NCI-H345 treated with DMSO at 0.1 percent for 48 hours (cell line): Measurements from ENCODE around the gene RIPOR3.
"Not testable (repeated sequence)": the region's sequence is repeated elsewhere in the genome, so short reads cannot be mapped to it uniquely, and the experiment has no call there.

Source experiments
- DNase-seq: peaks from one replicate; lab custom pipeline; 2025; ENCODE audit not compliant: unreplicated experiment; lab: John Stamatoyannopoulos, UW

Gene RIPOR3

DNA sequence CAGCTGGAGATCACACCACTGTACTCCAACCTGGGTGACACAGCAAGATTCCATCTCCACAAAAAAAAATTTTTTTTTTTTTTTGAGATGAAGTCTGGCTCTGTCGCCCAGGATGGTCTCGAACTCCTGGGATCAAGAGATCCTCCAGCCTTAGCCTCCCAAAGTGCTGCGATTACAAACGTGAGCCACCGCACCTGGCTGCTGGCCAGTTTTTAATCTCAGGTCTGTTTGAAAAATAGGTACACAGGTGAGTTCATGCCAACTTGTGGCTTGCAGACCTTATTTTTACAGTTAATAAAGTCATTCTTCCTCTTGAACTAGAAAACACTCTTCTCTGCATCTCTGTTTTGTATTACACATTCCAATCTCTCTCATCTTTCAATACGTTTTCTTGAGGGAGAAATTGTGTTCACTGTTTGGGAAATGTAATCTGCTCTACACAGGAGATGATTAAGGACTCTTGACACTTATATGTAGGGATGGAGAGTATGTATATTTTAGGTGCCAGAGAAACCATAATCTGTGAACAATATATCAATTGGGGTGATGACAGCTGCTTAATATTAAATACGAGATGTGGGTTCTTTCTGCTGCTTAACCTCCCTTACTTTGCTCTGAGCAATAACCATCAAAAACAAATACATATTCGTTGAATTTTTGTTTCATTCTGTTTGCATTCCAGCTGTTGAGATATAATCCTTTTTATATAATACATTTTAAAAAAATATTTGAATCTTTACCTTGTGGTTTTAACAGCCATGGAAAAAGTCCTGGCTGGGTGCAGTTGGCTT is 17.7 kb upstream of the RIPOR3 start:
- no peak for DNase-seq

DNA sequence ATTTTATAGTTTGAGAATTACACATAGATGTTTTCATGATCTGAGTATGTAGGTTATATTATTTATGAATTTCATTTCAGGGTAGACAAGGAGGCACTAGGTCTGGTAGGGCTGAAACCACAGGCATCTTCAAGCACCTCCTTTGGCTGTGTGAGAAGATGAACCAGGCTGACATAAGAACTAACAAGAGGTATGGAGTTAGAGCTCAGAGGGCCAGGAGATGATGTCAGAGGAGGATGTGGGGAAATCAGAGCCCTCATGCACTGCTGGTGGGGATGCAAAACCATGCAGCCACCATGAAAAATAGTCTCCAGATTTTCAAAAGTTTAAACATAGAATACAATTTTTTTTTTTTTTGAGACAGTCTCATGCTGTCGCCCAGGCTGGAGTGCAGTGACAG is 13.6 kb upstream of the RIPOR3 start:
- DNase-seq: no peak

DNA sequence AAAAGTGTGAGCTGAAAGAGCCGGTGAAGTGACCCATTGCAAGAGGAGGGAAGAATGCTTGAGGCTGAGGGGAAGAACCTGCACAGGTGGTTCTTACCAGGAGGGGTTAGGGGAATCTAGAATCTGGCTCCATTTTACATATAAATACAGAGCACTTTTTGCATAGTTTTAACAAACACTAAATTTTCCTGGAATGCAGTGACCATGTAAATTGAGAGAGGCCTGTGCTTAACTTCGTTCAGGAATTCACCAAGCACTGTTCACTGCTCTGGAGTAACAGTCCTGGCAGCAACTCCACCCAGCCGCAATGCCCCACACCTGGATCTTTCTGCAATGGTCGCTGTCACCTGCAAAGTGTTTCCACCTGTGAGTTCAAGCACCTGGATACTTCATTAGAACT is 13.2 kb upstream of the RIPOR3 start:
- no peak for DNase-seq

DNA sequence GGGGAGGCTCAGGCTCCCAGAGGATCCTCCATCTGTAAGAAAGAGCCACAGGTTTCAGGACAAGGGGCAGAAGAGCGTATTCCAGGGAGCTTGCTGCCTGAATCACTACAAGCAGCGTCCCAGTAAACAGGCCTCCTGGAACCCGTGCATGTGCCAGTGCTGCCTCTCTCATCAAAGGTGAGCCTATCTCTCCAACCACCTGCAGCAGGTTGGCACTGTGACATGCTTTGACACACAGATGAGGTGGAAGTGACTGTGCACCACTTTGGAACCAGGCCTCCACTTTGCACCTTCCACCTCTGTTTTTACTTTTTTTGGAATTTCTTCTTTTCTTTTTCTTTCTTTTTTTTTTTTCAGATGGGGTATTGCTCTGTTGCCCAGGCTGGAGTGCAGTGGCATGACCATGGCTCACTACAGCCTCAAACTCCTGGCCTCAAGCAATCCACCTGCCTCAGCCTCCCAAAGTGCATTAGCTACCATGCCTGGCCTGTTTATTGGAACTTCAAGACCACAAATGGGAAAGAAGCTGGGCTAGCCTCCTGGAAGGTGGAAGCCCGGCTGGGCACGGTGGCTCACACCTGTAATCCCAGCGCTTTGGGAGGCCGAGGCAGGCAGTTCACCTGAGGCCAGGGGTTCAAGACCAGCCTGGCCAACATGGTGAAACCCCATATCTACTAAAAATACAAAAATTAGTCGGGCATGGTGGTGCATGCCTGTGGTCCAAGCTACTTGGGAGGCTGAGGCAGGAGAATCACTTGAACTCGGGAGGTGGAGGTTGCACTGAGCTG is 12.5 kb upstream of the RIPOR3 start:
- not testable (repeated sequence) for DNase-seq

DNA sequence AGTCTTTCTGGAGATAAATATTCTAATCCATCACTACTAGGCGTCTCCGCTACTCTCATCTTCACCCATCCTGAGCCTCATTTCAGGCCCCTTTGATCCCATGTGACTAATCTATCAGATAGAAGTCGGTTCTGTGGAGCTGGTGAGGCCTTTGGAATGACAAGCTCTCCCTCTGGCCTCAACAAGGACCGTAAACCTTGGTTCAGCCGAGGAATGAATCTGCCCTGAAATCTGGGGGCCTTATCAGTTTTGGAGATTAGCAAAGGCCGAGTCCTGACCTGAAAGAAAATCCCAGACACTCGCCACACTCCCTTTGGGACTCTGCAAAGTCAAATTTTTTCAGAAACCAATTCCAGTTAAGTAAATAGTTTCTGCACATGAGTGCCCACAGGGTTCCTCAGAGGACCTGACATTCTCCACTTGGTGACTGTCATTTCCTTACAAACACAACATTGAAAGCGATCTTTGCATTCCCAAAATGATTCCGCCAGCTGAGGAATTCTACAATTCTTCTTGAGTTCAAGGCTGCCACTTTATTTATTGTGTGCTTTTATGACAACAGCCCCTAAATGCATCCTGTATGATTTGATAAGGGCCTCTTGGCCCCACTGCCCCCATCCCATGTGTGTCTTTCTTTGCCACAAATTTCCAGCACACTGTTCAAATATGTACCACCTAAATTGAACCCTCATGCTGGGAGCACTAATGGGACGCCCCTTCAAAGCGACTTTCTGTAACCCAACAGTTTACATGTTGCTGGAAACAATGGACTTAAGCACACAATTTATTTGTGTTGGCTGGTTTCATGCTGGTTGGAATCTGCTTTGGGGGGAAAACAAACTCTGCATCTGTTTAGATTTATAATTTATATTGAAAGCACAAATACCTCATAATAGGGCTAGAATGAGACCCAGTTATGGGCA is 10.0 kb upstream of the RIPOR3 start:
- no peak for DNase-seq

GRCh38 chr20:50699688-50700087 is 8.3 kb upstream of the RIPOR3 start:
- DNase-seq: no peak

- not testable (repeated sequence) for DNase-seq
Measured at GRCh38 chr20:50698255-50698654, 6.9 kb upstream of the RIPOR3 start.

- DNase-seq: no peak
Measured at GRCh38 chr20:50695135-50695872, 4.0 kb upstream of the RIPOR3 start.

- DNase-seq: no peak
Measured at GRCh38 chr20:50694379-50695134, 3.2 kb upstream of the RIPOR3 start.

- no peak for DNase-seq
Measured at GRCh38 chr20:50693001-50693400, 1.7 kb upstream of the RIPOR3 start.

DNA sequence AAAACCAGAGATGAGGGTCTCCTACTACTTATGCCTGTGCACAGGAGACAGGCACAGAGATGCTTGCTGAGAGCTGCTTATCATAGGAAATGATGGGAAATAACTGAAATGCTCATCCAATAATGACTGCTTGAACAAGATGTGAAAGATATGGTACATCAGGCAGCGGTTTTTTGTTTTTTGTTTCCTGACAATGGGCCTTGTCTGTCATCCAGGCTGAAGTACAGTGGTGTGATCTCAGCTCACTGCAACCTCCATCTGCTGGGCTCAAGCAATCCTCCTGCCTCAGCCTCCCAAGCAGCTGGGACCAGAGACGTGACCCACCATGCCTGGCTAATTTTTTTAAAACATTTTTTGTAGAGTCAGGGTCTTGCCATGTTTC is 1.2 kb upstream of the RIPOR3 start:
- DNase-seq: no peak

DNA sequence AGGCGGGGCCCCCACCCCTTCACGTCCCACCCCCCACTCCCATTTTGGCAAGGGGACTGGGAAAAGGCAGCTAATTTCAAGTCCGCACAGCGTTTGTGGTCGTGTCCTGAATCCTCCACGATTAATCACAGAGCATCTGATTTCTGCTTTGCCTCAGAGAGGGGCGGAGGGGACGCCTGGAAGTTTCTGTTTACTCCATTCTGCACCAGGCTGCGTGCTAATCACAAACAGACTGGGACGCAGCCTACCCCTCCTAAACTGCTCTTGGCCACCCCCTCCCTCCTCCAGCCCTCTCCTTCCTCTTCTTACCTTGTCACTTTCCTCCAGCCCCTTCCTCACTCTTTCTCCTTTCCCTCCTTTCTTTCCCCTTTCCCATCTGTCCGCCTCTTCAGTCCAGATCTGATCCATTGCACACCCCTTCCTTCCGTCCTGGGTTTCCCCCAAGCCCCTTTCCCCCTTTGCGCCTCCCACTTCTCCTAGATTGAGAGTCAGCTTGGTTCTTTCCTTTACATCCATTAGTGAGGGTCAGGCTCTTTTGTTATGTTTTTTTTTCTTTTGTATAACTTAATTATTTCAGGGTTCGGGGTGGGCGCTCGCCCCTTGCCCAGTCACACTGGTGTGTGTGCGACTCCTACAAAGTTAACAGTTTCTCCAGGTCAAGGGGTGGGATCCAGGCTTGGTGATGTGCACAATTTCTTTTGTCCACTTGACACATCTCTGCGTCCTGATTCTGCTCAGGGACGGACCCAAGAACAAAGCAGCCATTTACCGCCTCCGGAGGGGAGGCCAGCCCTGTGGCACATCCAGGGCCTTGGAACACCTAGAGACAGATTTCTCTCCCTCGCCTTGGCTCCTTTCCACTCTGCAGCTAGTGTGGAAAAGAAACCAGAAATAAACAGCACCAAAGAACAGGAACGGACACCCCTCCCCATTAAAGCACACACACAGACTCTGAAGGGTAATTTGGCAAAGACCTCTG is 520 bp upstream of the RIPOR3 start:
- DNase-seq: no peak

GRCh38 chr20:50689864-50690649 is 1.3 kb downstream of the RIPOR3 start:
- DNase-seq: no peak

- no peak for DNase-seq
Measured at GRCh38 chr20:50688256-50688975, 2.9 kb downstream of the RIPOR3 start.

- no peak for DNase-seq
Measured at GRCh38 chr20:50686821-50687220, 4.5 kb downstream of the RIPOR3 start.

GRCh38 chr20:50683570-50683969 is 7.8 kb downstream of the RIPOR3 start:
- no peak for DNase-seq

- no peak for DNase-seq
Measured at GRCh38 chr20:50682947-50683530, 8.3 kb downstream of the RIPOR3 start.
